Pancreas (tissue), 10 donors: ENCODE results near the gene ZNF747. TPM values are rescaled to one million over a fixed set of nuclear protein-coding genes. Genes with fewer than 3 reads are reported as not detected.
A peak's percentile ranks its signal among the peaks of the same experiment; 100 is the strongest.

ENCODE experiments used
- ATAC-seq, 4 donors: fragments of 200-7000 bp; cut with Tn5 transposase; one replicate each; pipeline versions ENCODE4 v1.8.0 to v1.9.1; 2020; ENCODE audit warnings: mild to moderate bottlenecking in 4 of 4, moderate library complexity in 4 of 4
- DNase-seq, 6 donors: peaks; one replicate each; pipeline ENCODE4 v3.0.0-alpha.2; 2020
- FAIRE-seq: peaks from 2 replicates; lab custom pipeline; 2012; peaks lifted over from hg19 to GRCh38; lab: Jason Lieb, UNC
- H3K27ac ChIP-seq, 4 donors: fragments of 200-600 bp; sonication (generic); 1 replicate in 3 of 4; 2 replicates in 1 of 4; pipeline versions ENCODE4 v1.5.0 to v1.8.0; 2020
- H3K27me3 ChIP-seq, 4 donors: fragments of 200-600 bp; one replicate each; pipeline ENCODE4 v1.8.0; 2021
- H3K36me3 ChIP-seq, 3 donors: fragments of 200-600 bp; sonication (generic) in 1 of 3; one replicate each; pipeline versions ENCODE4 v1.5.0 to v1.8.0; 2020 to 2021
- H3K4me1 ChIP-seq, 3 donors: fragments of 200-600 bp; one replicate each; pipeline ENCODE4 v1.8.0; 2021
- H3K4me3 ChIP-seq, 4 donors: fragments of 200-600 bp; sonication (generic) in 2 of 4; one replicate each; pipeline versions ENCODE4 v1.5.0 to v1.8.0; 2020 to 2021
- H3K9me3 ChIP-seq, 4 donors: fragments of 200-600 bp; one replicate each; pipeline ENCODE4 v1.8.0; 2021
- CTCF ChIP-seq, 4 donors: fragments of 200-600 bp; sonication (generic) in 3 of 4; IDR thresholded peaks; one replicate each; pipeline versions ENCODE4 v1.5.0 to v1.8.0; 2021; ENCODE audit warnings: antibody characterized with exemption in 4 of 4
- WGBS, 2 donors: extraction: QIAGEN DNeasy Blood & Tissue Kit; methylation state at CpG; one replicate each; pipeline ENCODE4 v1.1.7; 2013; 5-methylcytosine and 5-hydroxymethylcytosine counted together
- intact Hi-C, 3 donors: fragments of 100-400 bp; cut with DNase I; formaldehyde crosslinking; loops; one replicate each; pipeline versions ENCODE4 v1.11.1 to v1.14.2; 2022
- polyA plus RNA-seq, 2 donors: library from polyadenylated mRNA; stranded (reverse); fragments of 200-250 nt; gene quantifications; one replicate each; pipeline ENCODE4 v1.2.3, GENCODE V29; 2013
- total RNA-seq, 6 donors: library from RNA; stranded (reverse); fragmentation: NEBNext Ultra II Directional in 4 of 6; extraction: Animal tissue kit (Norgen Biotek cat#: 25700) in 4 of 6; gene quantifications; one replicate each; pipeline versions ENCODE4 v1.2.1 to v1.2.4, GENCODE V29; 2021 to 2023
- donor health status: healthy with polysubstance abuse.
- donor health status: DM: no; HTN: no; CAD: no; lungs with moderate emphysema.
- donor health status: DM: no; HTN: no; CAD: no.
- donor health status: control.
- donor health status: control.
- donor health status: Bipolar disorder and iron deficiency.
- donor health status: DM: yes; HTN: yes; CAD: no.
- donor health status: DM: no; HTN: no; CAD: no.
- donor health status: DM: no; HTN: no; CAD: no.
- donor health status: DM: yes; HTN: yes; CAD: no.

The ZNF747 gene
- total and polyA plus RNA-seq, 8 donors: 2.7 to 6.9 (median 5.2) TPM

- Histone ChIP-seq H3K9me3 (no peaks in the 10 kb centered on the region), H3K27ac (peak overlapping the region; percentile 91 to 95 (median 95)), H3K27me3 (no peaks in the 10 kb centered on the region), H3K36me3 (peaks cover 0 to 7% (median 0%) of the 10 kb centered on the region in 3 donors), H3K4me1 (peaks cover 7 to 10% (median 8%) of the 10 kb centered on the region in 3 donors), H3K4me3 (peak overlapping the region in 3 of 4 donors; percentile 53 to 79 (median 74))
- peak; percentile 25 to 39 (median 30) for TF ChIP-seq CTCF (IDR thresholded peaks at IDR 0.05)
- intact Hi-C loops: no loop called here
- peak; percentile 65 to 91 (median 78) for DNase-seq
- 24 to 28% methylated on average over 12 of the region's 12 CpGs for WGBS, 2 donors
- peak; percentile 63 to 87 (median 78) for ATAC-seq
- FAIRE-seq: no peak
Observed at GRCh38 chr16:30535777-30536190, 1.1 kb upstream of the ZNF747 start.

DNA sequence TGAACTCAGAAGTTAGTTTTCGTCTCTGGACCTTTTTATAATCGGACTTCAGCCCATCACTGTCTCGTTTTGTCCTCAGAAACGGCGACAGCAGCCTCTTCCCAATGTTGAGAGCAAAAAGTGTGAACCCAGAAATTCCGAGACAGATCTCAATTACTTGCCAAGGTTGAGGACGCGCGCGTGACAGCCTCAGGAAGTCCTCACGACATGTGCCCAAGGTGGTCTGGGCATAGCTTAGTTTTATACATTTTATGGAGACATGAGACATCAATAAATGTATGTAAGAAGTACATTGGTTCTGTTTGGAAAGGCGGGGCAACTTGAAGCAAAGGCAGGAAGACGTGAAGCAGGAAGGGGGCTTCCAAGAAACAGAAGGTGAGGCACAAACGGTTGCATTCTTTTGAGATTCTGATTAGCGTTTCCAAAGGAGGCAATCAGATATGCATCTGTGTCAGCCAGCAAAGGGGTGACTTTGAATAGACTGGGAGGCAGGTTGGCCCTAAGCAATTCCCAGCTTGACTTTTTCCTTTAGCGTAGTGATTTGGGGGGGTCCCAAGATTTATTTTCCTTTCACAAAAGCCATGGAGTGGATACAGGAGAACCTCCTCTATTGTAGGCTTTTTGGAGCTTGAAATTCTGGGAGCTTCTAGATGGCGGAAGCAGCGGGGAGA lies 583 bp upstream of the ZNF747 start:
- FAIRE-seq (no peak), ATAC-seq (peak; percentile 5 to 21 (median 8)), DNase-seq (no peak)
- Histone ChIP-seq H3K9me3 (no peaks in the 10 kb centered on the region), H3K27ac (peak overlapping the region; percentile 91 to 95 (median 95)), H3K4me3 (peak overlapping the region; percentile 53 to 79 (median 69)), H3K4me1 (peaks cover 7 to 9% (median 8%) of the 10 kb centered on the region in 3 donors), H3K27me3 (no peaks in the 10 kb centered on the region), H3K36me3 (peaks cover 0 to 7% (median 0%) of the 10 kb centered on the region in 3 donors)
- intact Hi-C loops: no loop called here
- TF ChIP-seq CTCF (IDR thresholded peaks at IDR 0.05): no peak
- 3 to 9% methylated on average over 18 of the region's 18 CpGs for WGBS, 2 donors

DNA sequence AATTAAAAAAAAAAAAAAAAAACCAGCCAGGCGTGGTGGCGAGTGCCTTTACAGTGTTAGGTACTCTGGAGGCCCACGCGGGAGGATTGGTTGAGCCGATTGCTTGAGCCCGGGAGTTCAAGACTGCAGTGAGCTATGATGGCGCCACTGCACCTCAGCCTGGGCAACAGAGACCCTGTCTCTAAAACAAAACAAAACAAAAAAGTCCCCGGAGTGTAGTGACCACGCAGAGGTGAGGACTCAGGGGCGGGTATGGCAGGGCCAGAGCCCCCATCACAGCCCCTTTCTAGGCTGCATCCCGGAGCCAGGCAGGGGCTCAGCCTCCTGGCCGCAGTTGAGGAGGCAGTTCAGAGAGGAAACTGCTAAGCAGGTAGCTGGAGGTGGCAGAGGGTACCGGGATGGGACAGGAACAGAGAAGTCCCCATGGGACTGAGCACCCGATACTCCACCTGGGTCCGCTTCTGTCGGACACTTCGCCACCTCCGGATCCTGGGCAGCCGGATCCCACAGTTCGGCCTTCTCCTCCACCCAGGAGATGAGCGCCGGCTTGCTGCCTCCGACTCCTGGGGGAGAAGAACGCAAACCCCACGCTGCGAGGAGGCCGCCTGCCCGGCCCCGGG lies 800 bp downstream of the ZNF747 start:
- no peak for FAIRE-seq
- Histone ChIP-seq H3K4me3 (peak overlapping the region; percentile 53 to 79 (median 69)), H3K27me3 (no peaks in the 10 kb centered on the region), H3K4me1 (peaks cover 7 to 9% (median 8%) of the 10 kb centered on the region in 3 donors), H3K9me3 (no peaks in the 10 kb centered on the region), H3K36me3 (peaks cover 0 to 7% (median 0%) of the 10 kb centered on the region in 3 donors), H3K27ac (peak overlapping the region; percentile 91 to 95 (median 95))
- 6 to 9% methylated on average over 26 to 29 of the region's 29 CpGs for WGBS, 2 donors
- intact Hi-C loops: no loop called here
- ATAC-seq: peak; percentile 0 to 12 (median 5)
- no peak for DNase-seq
- no peak for TF ChIP-seq CTCF (IDR thresholded peaks at IDR 0.05)

DNA sequence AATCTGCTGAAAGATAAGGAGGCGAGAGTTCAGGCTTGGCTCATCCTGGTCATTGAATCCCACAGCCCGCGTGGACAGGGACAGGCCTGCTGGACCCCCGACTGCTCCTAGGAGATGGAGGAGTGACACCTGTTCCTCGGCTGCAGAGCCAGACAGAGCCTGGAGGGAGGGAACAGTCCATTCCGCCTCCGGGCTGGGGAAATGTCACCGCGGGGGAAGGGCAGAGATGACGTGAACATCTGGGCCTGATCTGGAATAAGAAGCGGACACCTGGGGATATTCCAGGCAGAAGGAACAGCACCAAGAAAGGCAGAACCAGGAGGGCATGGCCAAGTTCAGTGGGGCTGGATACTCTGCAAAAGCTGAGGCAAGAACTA lies 1.5 kb downstream of the ZNF747 start:
- peaks cover 0 to 7% (median 0%) of the 10 kb centered on the region in 3 donors for H3K36me3 ChIP-seq
- no peaks in the 10 kb centered on the region for H3K27me3 ChIP-seq
- no peak for ATAC-seq
- intact Hi-C loops: no loop called here
- no peak for FAIRE-seq
- 50 to 57% methylated on average over 11 of the region's 11 CpGs for WGBS, 2 donors
- H3K4me3 ChIP-seq: peak overlapping the region in 1 of 4 donors; percentile 74
- DNase-seq: peak in 2 of 6 donors; percentile 30 to 43
- peak overlapping the region in 2 of 4 donors; percentile 95 for H3K27ac ChIP-seq
- H3K4me1 ChIP-seq: peaks cover 8 to 11% (median 9%) of the 10 kb centered on the region in 3 donors
- H3K9me3 ChIP-seq: no peaks in the 10 kb centered on the region
- TF ChIP-seq CTCF (IDR thresholded peaks at IDR 0.05): no peak
